Measurements from ENCODE around the gene CAVIN3.

The CAVIN3 gene

GRCh38 chr11:6333095-6333494, 12.8 kb upstream of the CAVIN3 start:
- no peaks in the 10 kb centered on the region for H3K9me3 ChIP-seq (ENCODE audit: control insufficient read depth, insufficient read depth, low read length)
- H3K79me2 ChIP-seq (ENCODE audit: control insufficient read depth, low read length) = no peaks in the 10 kb centered on the region
- no peaks in the 10 kb centered on the region for H3K9me2 ChIP-seq (replicated peaks; ENCODE audit: control insufficient read depth, low read length)
- no peak overlapping the region for H3K27ac ChIP-seq (ENCODE audit: low read depth, low read length)
- no peak overlapping the region for H3K4me3 ChIP-seq (ENCODE audit: low read length)
- H3K4me1 ChIP-seq (ENCODE audit: control insufficient read depth, low read length) = no peaks in the 10 kb centered on the region
- no peaks in the 10 kb centered on the region for H4K20me1 ChIP-seq (ENCODE audit: control insufficient read depth, insufficient read depth, low read depth, low read length)
- no peak overlapping the region for H3K4me2 ChIP-seq (ENCODE audit: low read length)
- TF ChIP-seq, protein P1, sequence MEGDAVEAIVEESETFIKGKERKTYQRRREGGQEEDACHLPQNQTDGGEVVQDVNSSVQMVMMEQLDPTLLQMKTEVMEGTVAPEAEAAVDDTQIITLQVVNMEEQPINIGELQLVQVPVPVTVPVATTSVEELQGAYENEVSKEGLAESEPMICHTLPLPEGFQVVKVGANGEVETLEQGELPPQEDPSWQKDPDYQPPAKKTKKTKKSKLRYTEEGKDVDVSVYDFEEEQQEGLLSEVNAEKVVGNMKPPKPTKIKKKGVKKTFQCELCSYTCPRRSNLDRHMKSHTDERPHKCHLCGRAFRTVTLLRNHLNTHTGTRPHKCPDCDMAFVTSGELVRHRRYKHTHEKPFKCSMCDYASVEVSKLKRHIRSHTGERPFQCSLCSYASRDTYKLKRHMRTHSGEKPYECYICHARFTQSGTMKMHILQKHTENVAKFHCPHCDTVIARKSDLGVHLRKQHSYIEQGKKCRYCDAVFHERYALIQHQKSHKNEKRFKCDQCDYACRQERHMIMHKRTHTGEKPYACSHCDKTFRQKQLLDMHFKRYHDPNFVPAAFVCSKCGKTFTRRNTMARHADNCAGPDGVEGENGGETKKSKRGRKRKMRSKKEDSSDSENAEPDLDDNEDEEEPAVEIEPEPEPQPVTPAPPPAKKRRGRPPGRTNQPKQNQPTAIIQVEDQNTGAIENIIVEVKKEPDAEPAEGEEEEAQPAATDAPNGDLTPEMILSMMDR (IDR thresholded peaks at IDR 0.05; ENCODE audit: low read depth, low read length, poor library complexity, severe bottlenecking) = no peak
- TF ChIP-seq EZH2phosphoT487 (IDR thresholded peaks at IDR 0.05; ENCODE audit: borderline replicate concordance, low read length) = no peak
- H3F3A ChIP-seq (ENCODE audit: control insufficient read depth, insufficient read depth) = no peaks in the 10 kb centered on the region
- H3K27me3 ChIP-seq (ENCODE audit: control insufficient read depth, low read length) = peaks cover 16% of the 10 kb centered on the region; the same call in 1 of the 2 replicates
- H3K36me3 ChIP-seq (ENCODE audit: control insufficient read depth, low read length) = no peaks in the 10 kb centered on the region

- TF ChIP-seq, protein P1 (IDR thresholded peaks at IDR 0.05; ENCODE audit: low read depth, low read length, poor library complexity, severe bottlenecking) = no peak
- no peak for TF ChIP-seq EZH2phosphoT487 (IDR thresholded peaks at IDR 0.05; ENCODE audit: borderline replicate concordance, low read length)
- Histone ChIP-seq H3K27ac (ENCODE audit: low read depth, low read length) (no peak overlapping the region), H3K4me1 (ENCODE audit: control insufficient read depth, low read length) (no peaks in the 10 kb centered on the region), H3K4me2 (ENCODE audit: low read length) (no peak overlapping the region), H3K9me3 (ENCODE audit: control insufficient read depth, insufficient read depth, low read length) (no peaks in the 10 kb centered on the region), H3K9me2 (replicated peaks; ENCODE audit: control insufficient read depth, low read length) (no peaks in the 10 kb centered on the region), H3K4me3 (ENCODE audit: low read length) (no peak overlapping the region), H3F3A (ENCODE audit: control insufficient read depth, insufficient read depth) (no peaks in the 10 kb centered on the region), H3K79me2 (ENCODE audit: control insufficient read depth, low read length) (no peaks in the 10 kb centered on the region), H3K36me3 (ENCODE audit: control insufficient read depth, low read length) (no peaks in the 10 kb centered on the region), H3K27me3 (ENCODE audit: control insufficient read depth, low read length) (peaks cover 22% of the 10 kb centered on the region; the same call in 1 of the 2 replicates), H4K20me1 (ENCODE audit: control insufficient read depth, insufficient read depth, low read depth, low read length) (no peaks in the 10 kb centered on the region)
Observed at GRCh38 chr11:6332066-6332465, 11.8 kb upstream of the CAVIN3 start.

DNA sequence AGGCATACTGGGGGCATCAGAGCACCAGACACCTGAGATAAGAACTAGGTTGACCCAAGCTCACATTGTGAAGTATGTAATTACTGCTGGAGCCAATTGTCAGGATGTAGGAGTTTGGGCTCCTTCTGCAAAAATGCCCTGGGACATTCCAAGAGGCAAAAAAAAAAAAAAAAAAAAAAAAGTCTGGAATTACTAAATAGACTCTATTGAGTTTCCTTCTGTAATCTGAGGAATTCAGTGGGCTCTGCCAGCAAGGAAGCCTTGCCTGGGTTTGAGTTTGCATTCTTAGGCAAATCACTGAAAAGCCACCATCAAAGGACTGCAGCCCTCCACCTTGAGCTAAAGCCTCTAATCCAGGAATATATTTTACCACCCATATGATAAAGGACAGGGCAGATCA, 8.0 kb upstream of the CAVIN3 start:
- no peaks in the 10 kb centered on the region for H4K20me1 ChIP-seq (ENCODE audit: control insufficient read depth, insufficient read depth, low read depth, low read length)
- TF ChIP-seq, protein P1 (IDR thresholded peaks at IDR 0.05; ENCODE audit: low read depth, low read length, poor library complexity, severe bottlenecking) = no peak
- no peak for TF ChIP-seq EZH2phosphoT487 (IDR thresholded peaks at IDR 0.05; ENCODE audit: borderline replicate concordance, low read length)
- H3K4me3 ChIP-seq (ENCODE audit: low read length) = no peak overlapping the region
- H3K36me3 ChIP-seq (ENCODE audit: control insufficient read depth, low read length) = no peaks in the 10 kb centered on the region
- H3K27ac ChIP-seq (ENCODE audit: low read depth, low read length) = no peak overlapping the region
- H3K4me2 ChIP-seq (ENCODE audit: low read length) = no peak overlapping the region
- no peaks in the 10 kb centered on the region for H3K9me2 ChIP-seq (replicated peaks; ENCODE audit: control insufficient read depth, low read length)
- H3K9me3 ChIP-seq (ENCODE audit: control insufficient read depth, insufficient read depth, low read length) = no peaks in the 10 kb centered on the region
- no peaks in the 10 kb centered on the region for H3K79me2 ChIP-seq (ENCODE audit: control insufficient read depth, low read length)
- no peaks in the 10 kb centered on the region for H3K4me1 ChIP-seq (ENCODE audit: control insufficient read depth, low read length)
- no peaks in the 10 kb centered on the region for H3F3A ChIP-seq (ENCODE audit: control insufficient read depth, insufficient read depth)
- peaks cover 11% of the 10 kb centered on the region; the same call in 1 of the 2 replicates for H3K27me3 ChIP-seq (ENCODE audit: control insufficient read depth, low read length)
